ENCODE data around the gene INCENP. TPM values are rescaled to one million over a fixed set of nuclear protein-coding genes. Genes with fewer than 3 reads are reported as not detected.

The INCENP gene
- total and polyA plus RNA-seq, 7 donors, result 4.8 to 20.1 (median 11.6) TPM

DNA sequence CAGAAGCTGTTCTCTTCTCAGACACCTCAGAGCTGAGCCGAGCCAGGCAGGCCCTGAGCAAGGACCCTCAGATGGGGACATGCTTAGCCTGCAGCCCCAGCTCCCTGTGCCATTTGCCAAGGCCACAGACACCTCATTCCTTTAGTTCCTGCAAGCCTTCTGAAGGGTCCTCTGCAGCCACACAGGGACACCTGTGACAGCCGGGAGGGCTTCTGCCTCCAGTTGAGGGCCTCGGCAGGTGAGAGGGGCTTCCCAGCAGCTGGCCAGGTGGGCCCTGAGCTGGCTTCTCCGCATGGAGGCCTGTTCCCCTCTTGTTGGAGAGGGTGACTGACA lies 18.2 kb downstream of the INCENP start:
- DNase-seq, result no peak

DNA sequence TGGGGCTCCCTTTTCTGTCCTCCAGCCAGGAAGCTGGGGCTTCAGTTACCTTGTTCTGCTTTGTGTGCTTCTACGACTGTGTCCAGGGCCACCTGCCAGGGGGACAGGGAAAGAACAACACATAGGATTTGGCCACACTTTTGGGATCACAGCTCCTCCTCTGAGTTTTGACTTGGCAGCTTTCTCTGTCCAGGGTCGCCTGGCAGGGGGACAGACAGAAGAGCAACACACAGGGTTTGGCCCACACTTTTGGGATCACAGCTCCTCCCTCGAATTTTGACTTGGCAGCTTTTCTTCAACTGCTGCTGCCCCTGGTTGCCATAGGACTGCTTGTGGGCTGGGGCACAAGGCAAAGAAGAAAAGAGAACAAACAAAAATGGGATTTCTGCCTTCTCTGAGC lies 19.1 kb downstream of the INCENP start:
- H3K36me3 ChIP-seq (ENCODE audit: insufficient read depth in 1 of 2, low read depth in 1 of 2), result peaks cover 4 to 76% of the 10 kb centered on the region in 2 donors
- H3K9me3 ChIP-seq, result no peaks in the 10 kb centered on the region
- 30 to 39% (median 32%) methylated on average over 3 of the region's 3 CpGs for WGBS, 3 donors
- H3K27me3 ChIP-seq (ENCODE audit: insufficient read depth in 3 of 3, low read length in 2 of 3), result no peaks in the 10 kb centered on the region
- ATAC-seq, result no peak
- TF ChIP-seq, protein P1, sequence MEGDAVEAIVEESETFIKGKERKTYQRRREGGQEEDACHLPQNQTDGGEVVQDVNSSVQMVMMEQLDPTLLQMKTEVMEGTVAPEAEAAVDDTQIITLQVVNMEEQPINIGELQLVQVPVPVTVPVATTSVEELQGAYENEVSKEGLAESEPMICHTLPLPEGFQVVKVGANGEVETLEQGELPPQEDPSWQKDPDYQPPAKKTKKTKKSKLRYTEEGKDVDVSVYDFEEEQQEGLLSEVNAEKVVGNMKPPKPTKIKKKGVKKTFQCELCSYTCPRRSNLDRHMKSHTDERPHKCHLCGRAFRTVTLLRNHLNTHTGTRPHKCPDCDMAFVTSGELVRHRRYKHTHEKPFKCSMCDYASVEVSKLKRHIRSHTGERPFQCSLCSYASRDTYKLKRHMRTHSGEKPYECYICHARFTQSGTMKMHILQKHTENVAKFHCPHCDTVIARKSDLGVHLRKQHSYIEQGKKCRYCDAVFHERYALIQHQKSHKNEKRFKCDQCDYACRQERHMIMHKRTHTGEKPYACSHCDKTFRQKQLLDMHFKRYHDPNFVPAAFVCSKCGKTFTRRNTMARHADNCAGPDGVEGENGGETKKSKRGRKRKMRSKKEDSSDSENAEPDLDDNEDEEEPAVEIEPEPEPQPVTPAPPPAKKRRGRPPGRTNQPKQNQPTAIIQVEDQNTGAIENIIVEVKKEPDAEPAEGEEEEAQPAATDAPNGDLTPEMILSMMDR (IDR thresholded peaks at IDR 0.05), result no peak
- no peak overlapping the region for H3K27ac ChIP-seq
- no peak overlapping the region for H3K4me3 ChIP-seq
- intact Hi-C loops (cut with DNase I), result no loop called here
- no peak for DNase-seq
- H3K4me1 ChIP-seq, result no peaks in the 10 kb centered on the region

More for the DNA sequence above, 18.2 kb downstream of the INCENP start:
- TF ChIP-seq, protein P1 (IDR thresholded peaks at IDR 0.05), result no peak
- no peak for ATAC-seq
- Histone ChIP-seq H3K9me3 (no peaks in the 10 kb centered on the region), H3K4me3 (no peak overlapping the region), H3K36me3 (ENCODE audit: insufficient read depth in 1 of 2, low read depth in 1 of 2) (peaks cover 4 to 72% of the 10 kb centered on the region in 2 donors), H3K4me1 (no peaks in the 10 kb centered on the region), H3K27ac (no peak overlapping the region), H3K27me3 (ENCODE audit: insufficient read depth in 3 of 3, low read length in 2 of 3) (no peaks in the 10 kb centered on the region)
- WGBS, 3 donors, result 89 to 97% (median 95%) methylated on average over 4 of the region's 4 CpGs
- intact Hi-C loops (cut with DNase I), result no loop called here

DNA sequence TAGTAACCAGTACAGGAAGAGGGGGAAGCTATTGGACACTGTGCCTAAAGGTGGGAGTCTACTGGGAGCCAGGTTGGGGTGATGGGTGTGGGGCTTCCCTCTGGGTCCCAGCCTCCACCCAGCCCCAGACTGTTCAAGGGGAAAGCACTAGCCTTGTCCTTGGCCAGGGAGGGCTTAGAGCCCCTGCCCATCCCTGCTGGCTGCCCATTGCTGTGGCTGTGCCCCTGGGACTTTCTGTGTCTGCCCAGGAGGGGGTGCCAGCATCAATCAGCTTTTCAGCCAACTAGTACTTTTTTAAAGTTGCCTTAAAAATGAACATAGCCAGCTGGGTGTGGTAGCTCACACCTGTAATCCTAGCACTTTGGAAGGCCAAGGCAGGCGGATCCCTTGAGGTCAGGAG lies 19.9 kb downstream of the INCENP start:
- Histone ChIP-seq H3K4me3 (no peak overlapping the region), H3K9me3 (no peaks in the 10 kb centered on the region), H3K4me1 (no peaks in the 10 kb centered on the region), H3K36me3 (ENCODE audit: insufficient read depth in 1 of 2, low read depth in 1 of 2) (peaks cover 4 to 70% of the 10 kb centered on the region in 2 donors), H3K27me3 (ENCODE audit: insufficient read depth in 3 of 3, low read length in 2 of 3) (no peaks in the 10 kb centered on the region), H3K27ac (no peak overlapping the region)
- DNase-seq, result no peak
- no peak for ATAC-seq
- intact Hi-C loops (cut with DNase I), result no loop called here
- WGBS, 3 donors, result 93 to 95% (median 93%) methylated on average over 1 of the region's 1 CpG
- TF ChIP-seq, protein P1 (IDR thresholded peaks at IDR 0.05), result no peak

DNA sequence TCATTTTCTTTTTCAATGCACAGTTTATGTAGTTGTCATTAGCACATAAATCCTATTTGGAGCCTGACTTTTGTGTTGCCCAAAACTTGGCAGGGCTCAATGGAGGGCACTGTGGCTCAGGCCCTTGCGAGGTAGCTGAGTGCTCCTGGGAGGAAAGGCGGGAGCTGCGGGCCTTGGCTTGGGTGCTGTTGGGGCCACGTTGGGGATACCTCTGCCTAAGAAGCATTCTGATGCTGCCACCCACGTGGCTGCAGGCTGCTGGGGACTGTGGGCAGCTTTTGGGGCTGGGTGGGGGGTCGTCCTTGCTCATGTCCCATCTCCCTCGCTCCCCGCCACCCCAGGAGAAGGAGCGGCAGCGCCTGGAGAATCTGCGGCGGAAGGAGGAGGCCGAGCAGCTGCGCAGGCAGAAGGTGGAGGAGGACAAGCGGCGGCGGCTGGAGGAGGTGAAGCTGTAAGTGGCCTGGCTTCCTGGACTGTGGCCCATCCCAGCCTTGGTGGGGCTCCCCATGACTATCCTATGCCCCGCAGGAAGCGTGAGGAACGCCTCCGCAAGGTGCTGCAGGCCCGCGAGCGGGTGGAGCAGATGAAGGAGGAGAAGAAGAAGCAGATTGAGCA lies 20.9 kb downstream of the INCENP start:
- Histone ChIP-seq H3K4me1 (no peaks in the 10 kb centered on the region), H3K9me3 (no peaks in the 10 kb centered on the region), H3K36me3 (ENCODE audit: insufficient read depth in 1 of 2, low read depth in 1 of 2) (peaks cover 4 to 69% of the 10 kb centered on the region in 2 donors), H3K27me3 (ENCODE audit: insufficient read depth in 3 of 3, low read length in 2 of 3) (no peaks in the 10 kb centered on the region), H3K27ac (no peak overlapping the region), H3K4me3 (no peak overlapping the region)
- ATAC-seq, result no peak
- intact Hi-C loops (cut with DNase I), result no loop called here
- TF ChIP-seq, protein P1 (IDR thresholded peaks at IDR 0.05), result no peak
- 97 to 98% (median 97%) methylated on average over 24 of the region's 24 CpGs for WGBS, 3 donors
- no peak for DNase-seq
